ENCODE data around the gene SOWAHD.
"Not testable (repeated sequence)": the region's sequence is repeated elsewhere in the genome, so short reads cannot be mapped to it uniquely, and the experiment has no call there.

SOWAHD gene

GRCh38 chrX:119756926-119757635 lies 1.3 kb upstream of the SOWAHD start:
- no peak for DNase-seq
- in situ Hi-C loops (cut with MboI; ENCODE audit: low pct_unique_long_range_greater_than_20kb, low sequenced_read_pairs): no loop called here

DNA sequence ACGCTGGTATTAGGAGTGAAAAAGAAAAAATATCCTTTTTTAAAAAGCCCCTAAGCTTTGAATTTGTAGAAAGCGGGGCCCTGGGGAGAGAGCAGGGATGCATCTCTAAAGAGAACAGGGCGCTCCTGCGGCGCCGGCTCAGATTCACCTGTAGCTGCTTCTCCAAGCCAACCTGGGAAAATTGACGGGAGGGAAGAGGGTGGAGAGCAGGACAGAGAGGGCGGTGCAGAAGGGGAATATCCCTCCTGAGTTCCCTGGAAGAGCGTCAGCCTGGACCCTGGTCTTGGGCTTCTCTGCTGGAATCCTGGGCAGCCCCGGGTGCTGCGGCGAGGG lies 776 bp upstream of the SOWAHD start:
- in situ Hi-C loops (cut with MboI; ENCODE audit: low pct_unique_long_range_greater_than_20kb, low sequenced_read_pairs): no loop called here
- DNase-seq: no peak

DNA sequence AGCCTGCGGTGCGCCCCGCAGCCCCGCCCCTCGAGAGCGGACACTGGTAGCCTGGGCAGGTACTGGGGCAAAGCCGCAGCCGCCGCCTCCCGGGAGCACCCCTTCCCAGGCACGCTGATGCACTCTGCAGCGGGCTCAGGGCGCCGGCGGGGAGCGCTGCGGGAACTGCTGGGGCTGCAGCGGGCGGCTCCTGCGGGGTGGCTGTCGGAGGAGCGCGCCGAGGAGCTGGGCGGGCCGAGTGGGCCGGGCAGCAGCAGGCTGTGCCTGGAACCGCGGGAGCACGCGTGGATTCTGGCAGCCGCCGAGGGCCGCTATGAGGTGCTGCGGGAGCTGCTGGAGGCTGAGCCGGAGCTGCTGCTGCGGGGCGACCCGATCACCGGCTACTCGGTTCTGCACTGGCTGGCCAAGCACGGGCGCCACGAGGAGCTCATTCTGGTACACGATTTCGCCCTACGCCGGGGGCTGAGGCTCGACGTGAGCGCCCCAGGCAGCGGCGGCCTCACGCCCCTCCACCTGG lies 401 bp downstream of the SOWAHD start:
- in situ Hi-C loops (cut with MboI; ENCODE audit: low pct_unique_long_range_greater_than_20kb, low sequenced_read_pairs): no loop called here
- DNase-seq: peak; percentile 58

DNA sequence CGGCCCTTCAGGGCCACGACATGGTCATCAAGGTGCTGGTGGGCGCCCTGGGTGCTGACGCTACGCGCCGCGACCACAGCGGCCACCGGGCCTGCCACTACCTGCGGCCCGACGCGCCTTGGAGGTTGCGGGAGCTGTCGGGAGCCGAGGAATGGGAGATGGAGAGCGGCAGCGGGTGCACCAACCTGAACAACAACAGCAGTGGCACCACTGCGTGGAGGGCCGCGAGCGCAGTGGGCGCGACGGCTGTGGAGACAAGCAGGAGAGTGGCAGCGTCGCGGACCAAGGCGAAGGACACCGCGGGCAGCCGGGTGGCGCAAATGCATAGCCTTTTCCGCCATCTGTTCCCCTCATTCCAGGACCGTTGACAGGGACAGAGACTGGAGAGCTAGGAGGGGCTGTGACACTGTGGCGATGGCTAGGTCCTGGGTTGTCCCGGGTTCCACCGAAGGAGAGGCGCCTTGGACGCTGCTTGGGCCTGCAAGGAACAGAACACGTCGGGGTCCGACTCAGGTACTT lies 919 bp downstream of the SOWAHD start:
- in situ Hi-C loops (cut with MboI; ENCODE audit: low pct_unique_long_range_greater_than_20kb, low sequenced_read_pairs): no loop called here
- no peak for DNase-seq

DNA sequence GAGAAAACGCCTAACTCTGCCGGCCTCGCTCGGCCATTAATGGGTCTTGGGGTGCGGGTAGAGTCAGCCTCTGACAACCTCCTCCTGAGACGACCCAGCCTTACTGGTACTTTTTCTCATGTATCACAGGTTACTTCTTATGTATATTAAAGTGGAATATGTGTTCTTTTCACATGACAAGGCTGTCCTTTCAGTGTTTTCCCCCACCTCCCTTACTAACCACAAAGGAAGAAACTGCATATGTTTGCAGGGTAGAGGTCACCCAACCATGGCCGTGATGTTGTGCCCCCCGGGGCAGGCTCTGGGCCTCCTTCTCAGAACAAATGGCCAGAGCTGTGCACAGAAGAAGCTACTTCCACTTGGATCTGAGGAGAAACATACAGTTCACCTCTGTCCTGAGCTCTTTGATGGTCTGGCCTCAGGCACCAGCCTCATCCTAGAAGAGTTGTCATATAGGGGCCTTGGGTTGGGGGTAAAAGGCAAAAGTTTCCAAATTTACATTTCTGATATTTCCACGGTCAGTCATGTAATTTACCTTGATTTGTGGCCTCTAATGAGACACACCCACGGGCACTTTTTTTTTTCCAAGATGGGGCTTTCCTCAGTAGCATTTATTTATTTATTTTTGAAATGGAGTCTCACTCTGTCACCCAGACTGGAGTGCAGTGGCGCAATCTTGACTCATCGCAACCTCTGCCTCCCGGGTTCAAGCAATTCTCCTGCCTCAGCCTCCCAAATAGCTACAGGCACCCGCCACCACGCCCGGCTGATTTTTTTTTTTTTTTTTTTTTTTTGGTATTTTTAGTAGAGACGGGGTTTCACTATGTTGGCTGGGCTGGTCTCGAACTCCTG lies 1.9 kb downstream of the SOWAHD start:
- DNase-seq: peak; percentile 31
- in situ Hi-C loops (cut with MboI; ENCODE audit: low pct_unique_long_range_greater_than_20kb, low sequenced_read_pairs): no loop called here

GRCh38 chrX:119762718-119763117 lies 4.3 kb downstream of the SOWAHD start:
- in situ Hi-C loops (cut with MboI; ENCODE audit: low pct_unique_long_range_greater_than_20kb, low sequenced_read_pairs): no loop called here
- DNase-seq: peak; percentile 35

GRCh38 chrX:119763181-119763580 lies 4.8 kb downstream of the SOWAHD start:
- no peak for DNase-seq
- in situ Hi-C loops (cut with MboI; ENCODE audit: low pct_unique_long_range_greater_than_20kb, low sequenced_read_pairs): no loop called here

DNA sequence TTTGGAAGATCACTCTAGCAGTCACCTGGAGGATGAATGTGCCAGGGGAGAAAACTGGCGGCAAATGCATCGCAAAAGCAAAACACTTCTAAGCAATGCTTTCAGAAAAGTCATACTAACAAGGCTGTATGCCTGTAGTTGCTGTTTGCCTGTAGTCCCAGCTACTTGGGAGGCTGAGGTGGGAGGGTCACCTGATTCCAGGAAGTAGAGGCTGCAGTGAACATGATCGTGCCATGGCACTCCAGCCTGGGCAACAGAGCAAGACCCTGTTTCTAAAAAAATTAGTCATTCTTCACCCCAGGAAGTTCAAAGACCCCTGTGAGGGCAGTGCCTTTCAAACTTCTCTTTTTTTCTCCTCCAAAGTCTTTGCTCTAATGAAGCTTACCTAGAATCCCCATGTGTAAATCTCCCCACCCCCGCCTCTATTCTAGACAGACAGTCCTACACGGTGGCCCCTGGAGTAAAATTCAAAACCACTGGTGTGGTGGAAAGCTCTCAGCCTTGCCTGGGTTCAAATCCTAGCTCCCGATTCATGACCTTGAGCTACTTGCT lies 5.5 kb downstream of the SOWAHD start:
- DNase-seq: peak; percentile 49
- in situ Hi-C loops (cut with MboI; ENCODE audit: low pct_unique_long_range_greater_than_20kb, low sequenced_read_pairs): no loop called here

GRCh38 chrX:119768436-119768835 lies 10.0 kb downstream of the SOWAHD start:
- not testable (repeated sequence) for DNase-seq

DNA sequence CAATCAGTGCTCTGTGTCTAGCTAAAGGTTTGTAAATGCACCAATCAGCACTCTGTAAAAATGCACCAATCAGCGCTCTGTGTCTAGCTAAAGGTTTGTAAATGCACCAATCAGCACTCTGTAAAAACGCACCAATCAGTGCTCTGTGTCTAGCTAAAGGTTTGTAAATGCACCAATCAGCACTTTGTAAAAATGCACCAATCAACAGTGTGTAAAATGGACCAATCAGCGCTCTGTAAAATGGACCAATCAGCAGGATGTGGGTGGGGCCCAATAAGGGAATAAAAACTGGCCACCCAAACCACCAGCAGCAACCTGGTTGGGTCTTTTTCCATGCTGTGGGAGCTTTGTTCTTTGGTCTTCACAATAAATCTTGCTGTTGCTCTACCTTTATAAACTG lies 11.0 kb downstream of the SOWAHD start:
- in situ Hi-C loops (cut with MboI; ENCODE audit: low pct_unique_long_range_greater_than_20kb, low sequenced_read_pairs): not testable (repeated sequence)

More at GRCh38 chrX:119768436-119768835, 10.0 kb downstream of the SOWAHD start:
- in situ Hi-C loops (cut with MboI; ENCODE audit: low pct_unique_long_range_greater_than_20kb, low sequenced_read_pairs): not testable (repeated sequence)

GRCh38 chrX:119775517-119776238 lies 17.3 kb downstream of the SOWAHD start:
- peak; percentile 54 for DNase-seq
- in situ Hi-C loops (cut with MboI; ENCODE audit: low pct_unique_long_range_greater_than_20kb, low sequenced_read_pairs): loop anchor here (10.0 kb wide), 1 partner anchor 251 kb away; no protein-coding TSS in a partner anchor

More for the DNA sequence above, 11.0 kb downstream of the SOWAHD start:
- DNase-seq: not testable (repeated sequence)

DNA sequence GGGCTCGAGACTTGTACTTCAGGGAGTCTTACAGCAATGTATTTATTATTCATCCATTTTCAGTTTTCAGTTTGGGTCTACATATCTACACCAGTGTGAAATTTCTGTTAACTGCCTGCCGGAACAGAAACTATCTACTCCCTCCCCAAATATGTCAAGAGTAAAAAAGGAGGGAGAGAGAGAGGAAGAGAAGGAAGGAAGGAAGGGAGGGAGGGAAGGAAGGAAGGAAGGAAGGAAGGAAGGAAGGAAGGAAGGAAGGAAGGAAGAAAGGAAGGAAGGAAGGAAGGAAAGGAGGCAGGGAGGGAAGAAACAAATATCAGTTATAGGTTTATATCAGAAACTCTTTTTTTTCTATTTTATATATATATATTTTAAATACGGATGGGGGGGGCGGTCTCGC lies 20.4 kb downstream of the SOWAHD start:
- in situ Hi-C loops (cut with MboI; ENCODE audit: low pct_unique_long_range_greater_than_20kb, low sequenced_read_pairs): loop anchor here (10.0 kb wide), 1 partner anchor 254 kb away; no protein-coding TSS in a partner anchor
- DNase-seq: no peak

DNA sequence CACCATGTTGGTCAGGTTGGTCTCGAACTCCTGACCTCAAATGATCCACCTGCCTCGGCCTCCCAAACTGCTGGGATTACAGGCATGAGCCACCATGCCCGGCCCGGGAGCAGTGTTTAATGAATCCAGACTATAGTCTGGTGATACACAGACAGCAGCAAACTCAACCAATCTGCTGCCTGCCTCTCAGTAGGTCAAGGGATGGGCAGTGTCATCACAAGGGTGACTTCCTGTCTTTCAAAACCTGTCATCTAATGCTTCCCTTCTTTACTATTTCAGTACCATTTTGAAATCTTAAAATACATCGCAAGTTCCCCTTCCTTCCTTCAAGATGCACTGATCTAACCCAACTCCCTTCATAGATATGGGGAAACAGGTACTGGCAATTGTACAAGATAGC lies 24.6 kb downstream of the SOWAHD start:
- in situ Hi-C loops (cut with MboI; ENCODE audit: low pct_unique_long_range_greater_than_20kb, low sequenced_read_pairs): no loop called here
- peak; percentile 39 for DNase-seq

GRCh38 chrX:119784747-119785446 lies 26.5 kb downstream of the SOWAHD start:
- in situ Hi-C loops (cut with MboI; ENCODE audit: low pct_unique_long_range_greater_than_20kb, low sequenced_read_pairs): no loop called here
- DNase-seq: peak; percentile 83

- in situ Hi-C loops (cut with MboI; ENCODE audit: low pct_unique_long_range_greater_than_20kb, low sequenced_read_pairs): no loop called here
These were observed 32.6 kb downstream of the SOWAHD start for GRCh38 chrX:119790977-119791436.

DNA sequence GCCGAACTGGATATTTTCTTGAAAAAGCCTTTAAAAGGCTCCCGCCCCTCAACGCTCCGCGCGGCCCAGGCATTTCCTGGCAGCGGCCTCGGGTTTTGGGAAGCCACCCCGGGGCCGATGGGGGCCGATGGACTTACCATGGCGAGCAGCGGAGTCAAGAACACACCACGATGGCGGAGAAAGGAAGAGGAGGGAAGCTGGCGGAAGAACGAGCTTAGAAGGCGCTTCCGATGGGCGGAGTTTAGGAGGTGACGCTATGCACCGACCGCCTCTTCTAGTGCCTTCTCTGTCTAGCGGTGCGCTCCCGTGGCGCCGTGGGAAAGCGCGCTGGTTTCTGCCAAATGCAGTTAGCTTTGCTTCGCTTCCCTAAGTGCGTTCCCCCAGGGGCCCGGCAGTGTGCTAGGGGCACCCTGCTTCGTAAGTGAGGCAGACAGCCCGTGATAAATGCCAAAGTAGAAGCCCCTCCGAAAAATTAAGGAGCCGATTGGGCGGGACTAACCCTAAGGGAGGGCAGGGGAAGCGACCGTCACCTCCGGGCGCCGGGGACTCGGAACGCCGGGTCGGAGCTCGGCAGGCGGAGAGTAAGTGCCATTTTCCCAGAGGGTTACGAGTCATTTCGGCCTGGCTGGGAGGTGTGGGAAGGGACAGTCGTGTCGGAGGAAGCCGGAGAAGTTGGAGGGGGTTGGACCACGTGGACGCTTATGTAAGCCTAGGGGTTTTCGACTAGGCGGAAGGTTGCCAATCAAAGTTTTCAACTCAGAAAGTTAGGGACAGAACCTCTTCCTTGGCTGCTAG lies 33.2 kb downstream of the SOWAHD start, which contains the start of gene RPL39:
TSS of gene RPL39 (minus strand) at position 194 of the 795 bp plus-strand sequence. CDS start at position 140, 54 bp downstream.
- in situ Hi-C loops (cut with MboI; ENCODE audit: low pct_unique_long_range_greater_than_20kb, low sequenced_read_pairs): no loop called here
- DNase-seq: peak; percentile 97

More at GRCh38 chrX:119790977-119791436, 32.6 kb downstream of the SOWAHD start:
- peak; percentile 62 for DNase-seq

Measured in KBM-7 (cell line).